Astrocyte (in vitro differentiated cells and primary cell): ENCODE measurements around the gene CLDN15. TPM values are rescaled to one million over a fixed set of nuclear protein-coding genes. Genes with fewer than 3 reads are reported as not detected.
A peak's percentile ranks its signal among the peaks of the same experiment; 100 is the strongest.

Experiments
- DNase-seq: peaks from one replicate; pipeline ENCODE4 v3.0.0-alpha.2; 2010; ENCODE audit warnings: low read depth
- FAIRE-seq: peaks from 2 replicates; lab custom pipeline; 2011; peaks lifted over from hg19 to GRCh38; lab: Jason Lieb, UNC
- H2AFZ ChIP-seq: 2 replicates; pipeline ENCODE4 v1.6.0; 2012; ENCODE audit warnings: low read depth, low read length, inconsistent platforms
- H3K27ac ChIP-seq: 2 replicates; pipeline ENCODE4 v1.5.1; 2011; ENCODE audit warnings: low read depth, low read length, inconsistent platforms
- H3K27me3 ChIP-seq: 2 replicates; pipeline ENCODE4 v1.6.0; 2011; ENCODE audit warnings: low read length, inconsistent platforms; ENCODE audit not compliant: insufficient read depth
- H3K36me3 ChIP-seq: 2 replicates; pipeline ENCODE4 v1.5.1; 2011; ENCODE audit warnings: low read length, inconsistent platforms; ENCODE audit not compliant: insufficient read depth
- H3K4me1 ChIP-seq: 2 replicates; pipeline ENCODE4 v1.5.1; 2011; ENCODE audit warnings: low read length, inconsistent platforms; ENCODE audit not compliant: insufficient read depth
- H3K4me2 ChIP-seq: 2 replicates; pipeline ENCODE4 v1.6.0; 2012; ENCODE audit warnings: low read length, inconsistent platforms
- H3K4me3 ChIP-seq: 2 replicates; pipeline ENCODE4 v1.5.1; 2011; ENCODE audit warnings: low read depth, mild to moderate bottlenecking, low read length, inconsistent platforms; ENCODE audit not compliant: insufficient read depth
- H3K79me2 ChIP-seq: 2 replicates; pipeline ENCODE4 v1.6.0; 2012; ENCODE audit warnings: mild to moderate bottlenecking, low read length, inconsistent platforms; ENCODE audit not compliant: insufficient read depth
- H3K9ac ChIP-seq: 2 replicates; pipeline ENCODE4 v1.6.0; 2012; ENCODE audit warnings: mild to moderate bottlenecking, low read length, inconsistent platforms
- H3K9me3 ChIP-seq: 2 replicates; pipeline ENCODE4 v1.5.1; 2012; ENCODE audit warnings: low read depth, mild to moderate bottlenecking, low read length, inconsistent platforms; ENCODE audit not compliant: insufficient read depth
- H4K20me1 ChIP-seq: 2 replicates; pipeline ENCODE4 v1.6.0; 2012; ENCODE audit warnings: low read length, inconsistent platforms; ENCODE audit not compliant: insufficient read depth
- H3K27ac Mint-ChIP-seq: one replicate; pipeline ENCODE4 v1.8.0; 2021; ENCODE audit warnings: mild to moderate bottlenecking, mixed read lengths; ENCODE audit not compliant: unreplicated experiment
- H3K27me3 Mint-ChIP-seq: one replicate; pipeline ENCODE4 v1.8.0; 2021; ENCODE audit warnings: low read depth, mixed read lengths; ENCODE audit not compliant: unreplicated experiment
- H3K36me3 Mint-ChIP-seq: one replicate; pipeline ENCODE4 v1.8.0; 2021; ENCODE audit warnings: low read depth, mixed read lengths; ENCODE audit not compliant: unreplicated experiment
- H3K4me1 Mint-ChIP-seq: one replicate; pipeline ENCODE4 v1.8.0; 2021; ENCODE audit warnings: low read depth, mixed read lengths; ENCODE audit not compliant: unreplicated experiment
- H3K4me3 Mint-ChIP-seq: one replicate; pipeline ENCODE4 v1.8.0; 2021; ENCODE audit warnings: mild to moderate bottlenecking, moderate library complexity, mixed read lengths; ENCODE audit not compliant: unreplicated experiment
- H3K9me3 Mint-ChIP-seq: one replicate; pipeline ENCODE4 v1.8.0; 2021; ENCODE audit warnings: mild to moderate bottlenecking, mixed read lengths; ENCODE audit not compliant: unreplicated experiment
- CTCF ChIP-seq: IDR thresholded peaks from 2 replicates; pipeline ENCODE4 v1.5.1; 2011; ENCODE audit warnings: low read depth, mild to moderate bottlenecking, inconsistent platforms, low read length, moderate library complexity; ENCODE audit not compliant: insufficient read depth
- EZH2 ChIP-seq: IDR thresholded peaks from 2 replicates; pipeline ENCODE4 v1.6.1; 2012; ENCODE audit warnings: mild to moderate bottlenecking, low read length, inconsistent platforms; ENCODE audit not compliant: insufficient read depth
- total RNA-seq: library from RNA; stranded (reverse); gene quantifications from 2 replicates; pipeline ENCODE4 v1.2.1, GENCODE V29; 2021

The CLDN15 gene
- total RNA-seq, 1 donor from 2014 or later, result 8.7 TPM

DNA sequence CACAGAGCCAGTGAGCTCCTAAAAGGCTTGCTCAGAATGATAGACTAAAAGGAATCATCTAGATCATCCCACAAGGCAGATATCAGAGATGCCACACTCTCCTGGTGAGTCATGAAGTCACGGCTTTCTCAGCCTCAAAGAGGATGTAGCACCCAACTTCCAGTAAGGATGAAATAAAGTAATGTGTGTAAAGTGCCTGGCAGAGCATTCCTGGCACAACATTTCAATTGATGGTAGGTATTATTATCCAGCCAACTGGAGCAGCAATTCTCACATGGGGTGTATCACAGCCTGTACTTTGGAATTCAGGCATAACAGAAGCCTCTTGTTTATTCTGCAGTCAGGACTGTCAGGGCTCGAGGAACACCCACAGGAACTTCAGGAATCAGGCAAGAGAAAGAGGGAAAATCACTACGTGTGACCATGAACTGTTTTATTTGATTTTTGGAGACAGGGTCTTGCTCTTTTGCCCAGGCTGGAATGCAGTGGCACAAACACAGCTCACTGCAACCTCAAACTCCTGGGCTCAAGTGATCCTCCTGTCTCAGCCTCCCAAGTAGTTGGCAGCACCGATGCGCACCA lies 52.3 kb downstream of the CLDN15 start:
- Histone ChIP-seq H3K27ac (no peak overlapping the region), H3K9ac (no peak overlapping the region), H3K9me3 (no peaks in the 10 kb centered on the region), H4K20me1 (no peaks in the 10 kb centered on the region), H3K4me3 (no peak overlapping the region), H3K4me2 (no peak overlapping the region), H3K4me1 (no peaks in the 10 kb centered on the region), H3K27me3 (peaks cover 5% of the 10 kb centered on the region), H2AFZ (no peak overlapping the region), H3K36me3 (no peaks in the 10 kb centered on the region), H3K79me2 (no peaks in the 10 kb centered on the region)
- DNase-seq (peak; percentile 53), FAIRE-seq (no peak)
- no peaks in the 10 kb centered on the region for H3K9me3 Mint-ChIP-seq
- H3K36me3 Mint-ChIP-seq, result no peaks in the 10 kb centered on the region
- peaks cover 13% of the 10 kb centered on the region for H3K27me3 Mint-ChIP-seq
- H3K4me3 Mint-ChIP-seq, result no peak overlapping the region
- H3K27ac Mint-ChIP-seq, result no peak overlapping the region
- no peak for TF ChIP-seq CTCF
- TF ChIP-seq EZH2, result no peak
- peaks cover 8% of the 10 kb centered on the region for H3K4me1 Mint-ChIP-seq

Other genes with a start within 250 kb of the CLDN15 start
- gene MUC17, start 217.7 kb downstream of the CLDN15 start, total RNA-seq, result not detected in 2 replicates
- 24.2 and 24.4 TPM in 2 replicates for gene TRIM56, start 152.3 kb downstream of the CLDN15 start, total RNA-seq
- 1,303 and 1,496 TPM in 2 replicates for gene SERPINE1, start 110.7 kb downstream of the CLDN15 start, total RNA-seq
- 172 and 181 TPM in 2 replicates for gene AP1S1, start 83.3 kb downstream of the CLDN15 start, total RNA-seq
- gene VGF, start 72.2 kb downstream of the CLDN15 start, total RNA-seq, result 40.5 and 51.8 TPM in 2 replicates
- gene NAT16, start 57.5 kb downstream of the CLDN15 start, total RNA-seq, result 0.16 TPM in 1 of 2 replicates, not detected in the other
- gene MOGAT3, start 36.8 kb downstream of the CLDN15 start, total RNA-seq, result not detected in 2 replicates
- 161 and 164 TPM in 2 replicates for gene PLOD3, start 20.2 kb downstream of the CLDN15 start, total RNA-seq
- 107 and 115 TPM in 2 replicates for gene ZNHIT1, start 19.6 kb downstream of the CLDN15 start, total RNA-seq
- gene FIS1, start 7.3 kb upstream of the CLDN15 start, total RNA-seq, result 134 and 140 TPM in 2 replicates
- gene IFT22, start 84.0 kb upstream of the CLDN15 start, total RNA-seq, result 20.9 and 23.5 TPM in 2 replicates
- gene COL26A1, start 125.1 kb upstream of the CLDN15 start, total RNA-seq, result 6.8 and 7.1 TPM in 2 replicates